Right atrium auricular region (tissue), 2 donors: ENCODE results near the gene ARPP19. TPM values are rescaled to one million over a fixed set of nuclear protein-coding genes. Genes with fewer than 3 reads are reported as not detected.

Experiments
- DNase-seq: peaks from one replicate; pipeline ENCODE4 v3.0.0-alpha.2; 2019; ENCODE audit warnings: low spot score
- H3K27ac ChIP-seq, 2 donors: fragments of 200-600 bp; sonication (generic); 1 replicate in 1 of 2; 2 replicates in 1 of 2; pipeline ENCODE4 v1.5.1; 2016 to 2019
- H3K27me3 ChIP-seq, 2 donors: fragments of 200-600 bp; sonication (generic); one replicate each; pipeline versions ENCODE4 v1.5.1 to v1.6.0; 2017 to 2019
- H3K36me3 ChIP-seq: fragments of 200-600 bp; sonication (generic); one replicate; pipeline ENCODE4 v1.5.1; 2016
- H3K4me1 ChIP-seq, 2 donors: fragments of 200-600 bp; sonication (generic); one replicate each; pipeline versions ENCODE4 v1.5.1 to v1.6.0; 2017 to 2019
- H3K4me3 ChIP-seq, 2 donors: fragments of 200-600 bp; sonication (generic); 1 replicate in 1 of 2; 2 replicates in 1 of 2; pipeline ENCODE4 v1.5.1; 2017 to 2019; ENCODE audit warnings: mild to moderate bottlenecking in 1 of 2, moderate library complexity in 1 of 2
- H3K9me3 ChIP-seq, 2 donors: fragments of 200-600 bp; sonication (generic); one replicate each; pipeline ENCODE4 v1.5.1; 2019
- CTCF ChIP-seq, 2 donors: fragments of 200-600 bp; sonication (generic); IDR thresholded peaks; one replicate each; pipeline ENCODE4 v1.5.1; 2019; ENCODE audit warnings: antibody characterized with exemption in 2 of 2
- total RNA-seq, 2 donors: library from RNA; depleted of rRNA; stranded (reverse); fragments of >200 nt; gene quantifications; one replicate each; pipeline ENCODE4 v1.1.0, GENCODE V29; 2016

Gene ARPP19
- total RNA-seq, 2 donors from 2014 or later: 82.7 to 94.3 TPM

- Histone ChIP-seq H3K27me3 (no peaks in the 10 kb centered on the region), H3K36me3 (no peaks in the 10 kb centered on the region), H3K4me3 (no peak overlapping the region), H3K4me1 (peaks cover 0 to 67% of the 10 kb centered on the region in 2 donors), H3K9me3 (no peaks in the 10 kb centered on the region), H3K27ac (no peak overlapping the region)
- TF ChIP-seq CTCF (IDR thresholded peaks at IDR 0.05): no peak
- DNase-seq: no peak
Observed at GRCh38 chr15:52563501-52564060, 5.2 kb downstream of the ARPP19 start.

GRCh38 chr15:52559575-52559974 lies 9.3 kb downstream of the ARPP19 start:
- peaks cover 0 to 49% of the 10 kb centered on the region in 2 donors for H3K4me1 ChIP-seq
- H3K27ac ChIP-seq: no peak overlapping the region
- TF ChIP-seq CTCF (IDR thresholded peaks at IDR 0.05): no peak
- no peak for DNase-seq
- no peaks in the 10 kb centered on the region for H3K9me3 ChIP-seq
- H3K36me3 ChIP-seq: peaks cover 11% of the 10 kb centered on the region
- H3K4me3 ChIP-seq: no peak overlapping the region
- H3K27me3 ChIP-seq: no peaks in the 10 kb centered on the region

- no peaks in the 10 kb centered on the region for H3K9me3 ChIP-seq
- peaks cover 0 to 48% of the 10 kb centered on the region in 2 donors for H3K4me1 ChIP-seq
- no peak for TF ChIP-seq CTCF (IDR thresholded peaks at IDR 0.05)
- H3K27me3 ChIP-seq: no peaks in the 10 kb centered on the region
- H3K27ac ChIP-seq: no peak overlapping the region
- H3K4me3 ChIP-seq: no peak overlapping the region
- H3K36me3 ChIP-seq: peaks cover 11% of the 10 kb centered on the region
- DNase-seq: no peak
Observed at GRCh38 chr15:52559022-52559421, 9.8 kb downstream of the ARPP19 start.

GRCh38 chr15:52558196-52558595 lies 10.6 kb downstream of the ARPP19 start:
- TF ChIP-seq CTCF (IDR thresholded peaks at IDR 0.05): no peak

GRCh38 chr15:52557274-52557641 lies 11.6 kb downstream of the ARPP19 start:
- H3K4me3 ChIP-seq: no peak overlapping the region
- H3K4me1 ChIP-seq: peaks cover 0 to 43% of the 10 kb centered on the region in 2 donors
- H3K27ac ChIP-seq: no peak overlapping the region
- no peaks in the 10 kb centered on the region for H3K9me3 ChIP-seq
- no peak for DNase-seq
- H3K36me3 ChIP-seq: peaks cover 11% of the 10 kb centered on the region
- H3K27me3 ChIP-seq: no peaks in the 10 kb centered on the region
- no peak for TF ChIP-seq CTCF (IDR thresholded peaks at IDR 0.05)

More at GRCh38 chr15:52558196-52558595, 10.6 kb downstream of the ARPP19 start:
- DNase-seq: no peak
- Histone ChIP-seq H3K9me3 (no peaks in the 10 kb centered on the region), H3K36me3 (peaks cover 11% of the 10 kb centered on the region), H3K4me3 (no peak overlapping the region), H3K4me1 (peaks cover 0 to 46% of the 10 kb centered on the region in 2 donors), H3K27ac (no peak overlapping the region), H3K27me3 (no peaks in the 10 kb centered on the region)
